GM19099 (cell line): ENCODE measurements around the gene ACAT1.

Experiments
- POLR2A ChIP-seq: IDR thresholded peaks from 3 replicates; pipeline ENCODE4 v1.6.1; 2011; ENCODE audit warnings: low read depth; ENCODE audit not compliant: insufficient read length; ENCODE audit errors: extremely low read depth

The ACAT1 gene

DNA sequence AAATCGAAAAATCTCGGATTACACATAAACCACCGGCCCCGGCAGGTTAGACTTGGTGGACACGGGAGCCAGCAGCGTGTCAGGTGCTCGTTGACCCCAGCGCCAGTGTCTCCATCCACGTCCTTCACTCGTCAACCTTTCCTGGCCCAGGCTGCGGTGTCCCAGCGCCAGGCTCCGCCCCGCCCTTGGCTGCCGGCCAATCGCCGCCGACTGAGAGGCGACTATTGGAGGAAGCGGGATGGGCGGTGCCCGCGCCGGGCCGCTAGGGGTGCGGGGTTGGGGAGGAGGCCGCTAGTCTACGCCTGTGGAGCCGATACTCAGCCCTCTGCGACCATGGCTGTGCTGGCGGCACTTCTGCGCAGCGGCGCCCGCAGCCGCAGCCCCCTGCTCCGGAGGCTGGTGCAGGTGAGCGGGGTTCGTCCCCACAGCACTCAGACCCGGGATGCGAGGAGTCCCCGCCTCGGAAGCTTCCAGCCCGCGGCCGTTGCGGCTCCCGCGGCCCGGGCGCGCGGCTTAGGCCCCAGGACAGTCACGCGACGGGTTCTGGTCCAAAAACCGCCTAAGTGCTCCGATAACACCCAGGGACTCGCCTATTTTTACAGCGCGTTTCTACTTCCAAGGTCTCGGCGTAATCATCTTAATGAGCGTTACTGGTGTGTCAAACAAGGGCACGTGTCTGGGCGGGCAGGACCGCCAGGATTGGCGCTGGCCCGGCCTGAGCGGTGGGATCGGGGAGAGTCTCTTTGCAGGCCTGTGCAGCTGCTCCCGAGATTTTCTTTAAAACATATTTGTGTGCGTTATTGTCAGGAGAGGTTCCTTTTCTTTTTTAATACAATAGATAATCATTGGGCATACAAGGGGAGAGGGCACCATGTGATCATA, at the start of gene ACAT1:
ACAT1 (plus strand) TSS at position 294 of the 882 bp plus-strand sequence; CDS start at position 334, 40 bp downstream.
- peak; percentile 92 for TF ChIP-seq POLR2A

DNA sequence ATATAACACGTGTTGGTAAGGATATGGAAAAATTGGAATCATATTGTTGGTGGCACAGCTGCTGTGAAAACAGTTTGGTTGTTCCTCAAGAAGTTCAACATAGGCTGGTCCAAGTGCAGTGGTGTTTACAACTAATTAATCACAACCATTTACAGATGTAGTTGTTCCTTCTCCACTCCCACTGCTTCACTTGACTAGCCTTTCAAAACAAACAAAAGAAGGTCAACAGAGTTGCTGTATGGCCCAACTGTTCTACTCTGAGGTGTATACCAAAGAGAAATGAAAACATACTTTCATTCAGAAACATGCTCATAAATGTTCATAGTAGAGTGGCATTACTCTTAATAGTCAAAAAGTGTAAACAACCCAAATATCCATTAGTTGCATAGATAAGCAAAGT, 36.6 kb upstream of the ACAT1 start:
- TF ChIP-seq POLR2A: no peak

DNA sequence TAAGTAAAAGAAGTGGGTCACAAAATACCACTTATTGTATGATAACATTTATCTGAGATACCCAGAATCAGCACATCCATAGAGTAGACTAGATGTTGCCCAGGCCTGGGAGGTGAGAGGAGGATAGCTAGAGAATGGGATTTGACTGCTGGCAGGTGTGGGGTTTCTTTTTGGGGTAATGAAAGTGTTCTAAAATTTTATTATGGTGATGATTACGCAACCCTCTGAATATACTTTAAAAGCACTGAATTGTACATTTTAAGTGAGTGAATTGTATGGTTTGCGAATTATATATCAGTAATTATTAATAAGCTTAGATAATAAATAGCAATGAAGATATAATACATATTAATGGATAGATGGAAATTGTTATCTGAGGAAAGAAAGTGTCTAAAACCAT, 35.7 kb upstream of the ACAT1 start:
- no peak for TF ChIP-seq POLR2A

DNA sequence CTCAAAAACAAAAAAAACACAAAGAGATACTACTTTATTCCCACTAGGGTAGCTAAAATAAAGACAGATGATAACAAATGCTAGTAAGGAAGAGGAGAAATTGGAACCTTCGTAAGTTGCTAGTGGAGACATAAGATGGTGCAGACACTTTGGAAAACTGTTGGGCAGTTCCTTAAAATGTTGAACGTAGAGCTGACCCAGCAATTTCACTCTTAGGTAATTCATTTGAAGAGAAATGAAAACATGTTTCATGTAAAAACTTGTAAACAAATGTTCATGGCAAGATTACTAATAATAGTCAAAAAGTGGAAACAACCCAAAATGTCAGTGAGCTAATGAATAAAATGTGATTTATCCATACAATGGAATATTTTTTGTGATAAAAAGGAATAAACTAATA, 29.2 kb upstream of the ACAT1 start:
- no peak for TF ChIP-seq POLR2A

DNA sequence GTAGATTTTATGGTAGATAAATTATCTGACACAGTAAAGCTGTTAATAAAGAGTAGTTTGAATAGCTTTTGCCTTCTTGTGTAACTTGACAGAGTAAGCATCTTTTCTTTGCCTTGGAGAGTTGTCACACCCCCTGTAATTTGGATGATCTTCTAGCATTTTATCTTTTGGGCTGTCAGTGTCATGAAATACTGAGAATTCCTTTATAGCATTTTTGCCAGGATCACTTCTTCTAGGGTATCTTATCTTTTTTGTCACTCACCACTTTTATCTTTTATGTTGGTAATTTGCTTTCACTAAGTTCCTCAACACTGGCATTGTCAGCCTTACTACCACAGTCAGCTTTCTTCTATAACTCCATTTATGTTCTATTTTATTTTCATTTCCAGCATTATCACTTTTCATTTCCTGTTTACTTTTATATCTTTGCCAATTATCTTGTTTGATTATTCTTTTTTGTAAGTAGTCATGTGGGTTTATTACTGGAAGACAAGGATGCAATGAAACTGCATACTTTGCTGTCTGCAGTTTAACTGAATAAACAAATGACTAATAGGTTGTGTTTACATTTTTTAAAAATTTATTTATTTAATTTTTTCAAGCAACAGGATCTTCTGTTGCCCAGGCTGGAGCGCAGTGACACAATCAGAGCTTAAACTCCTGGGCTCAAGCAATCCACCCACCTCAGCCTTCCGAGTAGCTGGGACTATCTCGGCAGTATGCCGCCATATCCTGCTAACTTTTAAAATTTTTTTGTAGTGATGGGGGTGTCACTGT, 28.1 kb upstream of the ACAT1 start:
- TF ChIP-seq POLR2A: no peak

DNA sequence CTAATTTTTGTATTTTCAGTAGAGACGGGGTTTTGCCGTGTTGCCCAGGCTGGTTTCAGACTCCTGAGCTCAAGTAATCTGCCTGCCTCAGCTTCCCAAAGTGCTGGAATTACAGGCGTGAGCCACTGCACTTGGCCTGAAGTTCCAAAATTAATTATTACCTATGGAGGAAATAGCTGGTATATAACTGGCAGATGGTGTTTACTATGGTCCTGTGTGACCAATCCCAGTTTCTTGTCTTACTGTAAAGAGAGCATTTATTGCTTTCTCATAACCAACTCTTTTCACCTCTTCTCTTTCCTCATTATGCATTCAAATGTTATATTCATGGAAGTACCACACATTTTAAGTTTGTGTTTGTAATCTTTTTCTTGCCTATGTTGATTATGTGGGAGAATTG, 24.2 kb upstream of the ACAT1 start:
- TF ChIP-seq POLR2A: no peak

DNA sequence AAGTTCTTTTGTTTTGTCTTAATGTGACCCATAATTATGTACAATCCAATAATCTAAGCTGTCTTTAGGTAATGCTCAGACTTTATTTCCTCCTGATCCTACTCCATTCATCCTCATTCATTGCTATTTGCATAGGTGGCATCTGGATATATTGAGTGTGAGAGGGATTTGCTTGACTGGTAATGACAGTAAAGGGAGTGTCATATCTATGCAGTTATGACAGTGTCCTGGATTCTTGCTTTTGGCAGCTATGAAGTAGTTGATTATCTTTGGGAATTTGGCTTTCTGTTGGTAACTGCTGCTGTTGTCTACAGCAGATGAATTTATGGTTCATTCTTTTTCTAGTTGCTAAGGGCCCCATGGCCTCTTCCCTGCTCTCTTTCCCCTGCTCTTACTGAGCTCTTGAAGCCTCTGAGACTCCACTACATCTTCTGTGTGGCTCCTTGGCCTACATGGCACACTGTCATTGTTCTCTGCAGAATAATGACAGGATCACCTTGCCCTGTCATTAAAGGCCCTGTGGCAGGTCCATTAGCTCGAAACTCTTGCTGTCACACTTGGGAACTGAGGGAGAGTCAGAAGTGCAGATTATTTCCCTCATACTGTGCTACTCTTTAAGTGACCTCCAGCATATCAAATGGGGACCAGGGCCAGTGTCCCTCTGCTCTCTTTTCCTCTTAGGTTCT, 20.1 kb upstream of the ACAT1 start:
- no peak for TF ChIP-seq POLR2A

DNA sequence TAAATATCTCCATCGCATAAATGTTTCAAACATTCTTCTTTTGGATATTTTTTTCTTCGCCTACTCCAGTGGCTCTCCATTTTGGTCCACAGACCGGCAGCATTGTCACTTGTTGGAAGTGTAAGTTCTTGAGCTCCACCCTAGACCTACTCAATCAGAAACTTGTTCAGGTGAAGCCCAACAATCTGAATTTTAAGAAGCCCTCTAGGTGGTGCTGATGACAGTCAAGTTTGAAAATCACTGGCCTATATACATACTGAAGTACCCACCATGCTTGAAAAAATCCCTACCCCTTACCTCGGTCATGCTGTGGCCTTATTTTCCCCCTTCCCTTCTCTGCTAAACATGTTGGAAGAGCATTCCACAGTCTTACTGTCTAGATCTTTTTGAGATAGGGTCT, 10.2 kb upstream of the ACAT1 start:
- no peak for TF ChIP-seq POLR2A

DNA sequence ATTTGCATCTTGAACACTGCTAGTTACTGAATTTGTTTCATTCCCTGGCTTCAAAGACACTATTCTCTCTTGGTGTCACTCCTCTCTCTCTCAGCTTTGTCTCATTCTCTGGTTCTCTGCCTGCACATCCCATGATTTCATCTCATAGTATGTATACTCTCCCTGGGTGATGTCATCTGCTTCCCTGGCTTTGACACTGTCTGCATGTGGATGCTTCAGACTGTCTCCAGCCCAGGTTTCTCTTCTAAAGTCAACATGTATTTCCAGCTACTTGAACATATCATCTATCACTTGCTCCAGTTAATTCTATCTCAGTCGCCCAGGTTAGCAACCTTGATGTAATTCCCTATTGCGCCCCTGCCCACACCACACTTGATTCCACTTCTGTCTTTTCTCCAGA, 9.3 kb upstream of the ACAT1 start:
- no peak for TF ChIP-seq POLR2A

DNA sequence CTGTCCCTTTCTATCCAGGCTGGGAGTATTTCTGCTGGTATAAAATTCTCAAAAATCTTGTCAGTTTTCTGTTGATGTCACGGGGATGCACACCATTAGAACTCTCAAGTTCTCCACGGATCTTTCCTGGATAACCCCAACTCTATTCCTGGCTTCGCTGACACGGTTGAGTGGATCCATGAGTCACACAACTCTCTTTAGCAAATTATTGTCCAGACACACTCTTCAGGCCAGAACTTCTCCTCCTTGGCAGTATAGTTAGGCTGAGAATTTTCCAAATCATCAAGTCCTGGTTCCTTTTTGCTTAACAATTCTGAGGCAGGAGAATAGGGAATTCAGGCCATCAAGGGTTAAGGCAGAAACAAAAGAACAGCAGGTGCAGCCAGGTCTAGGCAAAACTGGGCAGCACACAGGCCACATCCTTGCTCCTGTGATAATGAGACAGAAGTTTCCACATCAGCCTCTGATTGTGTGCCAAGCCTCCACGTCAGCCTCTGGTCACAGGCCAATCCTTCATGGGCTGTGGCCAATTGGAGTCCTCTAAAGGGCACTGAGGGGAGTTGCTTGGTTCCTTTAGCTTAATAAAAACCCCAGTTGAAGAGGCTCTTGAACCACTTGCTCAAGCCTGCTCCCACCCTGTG, 5.7 kb upstream of the ACAT1 start:
- TF ChIP-seq POLR2A: no peak

DNA sequence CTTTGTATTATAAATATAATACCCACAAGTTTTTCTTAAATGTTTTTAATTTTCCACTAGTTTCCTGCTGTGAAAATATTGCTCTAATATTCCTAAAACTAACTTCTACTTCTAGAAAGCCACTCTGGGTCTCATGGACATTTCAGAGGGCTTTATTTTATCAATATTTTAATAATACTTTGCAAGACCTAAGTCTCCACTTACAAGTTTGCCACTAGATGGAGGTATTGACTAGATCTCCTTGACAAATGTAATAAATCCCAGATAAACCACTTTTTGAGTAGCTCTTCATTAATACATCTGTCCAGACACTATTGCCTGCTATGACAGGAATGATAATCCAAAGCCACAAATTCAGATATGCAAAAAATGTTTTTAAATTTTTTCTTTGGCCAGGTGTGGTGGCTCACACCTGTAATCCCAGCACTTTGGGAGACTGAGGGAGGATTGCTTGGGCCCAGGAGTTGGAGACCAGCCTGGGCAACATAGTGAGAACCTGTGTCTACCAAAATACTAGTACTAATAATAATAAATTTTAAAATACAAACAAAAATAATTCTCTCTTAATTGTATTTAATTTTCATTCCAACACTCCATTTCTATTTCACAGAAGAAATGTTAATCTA, 3.5 kb upstream of the ACAT1 start:
- TF ChIP-seq POLR2A: no peak

DNA sequence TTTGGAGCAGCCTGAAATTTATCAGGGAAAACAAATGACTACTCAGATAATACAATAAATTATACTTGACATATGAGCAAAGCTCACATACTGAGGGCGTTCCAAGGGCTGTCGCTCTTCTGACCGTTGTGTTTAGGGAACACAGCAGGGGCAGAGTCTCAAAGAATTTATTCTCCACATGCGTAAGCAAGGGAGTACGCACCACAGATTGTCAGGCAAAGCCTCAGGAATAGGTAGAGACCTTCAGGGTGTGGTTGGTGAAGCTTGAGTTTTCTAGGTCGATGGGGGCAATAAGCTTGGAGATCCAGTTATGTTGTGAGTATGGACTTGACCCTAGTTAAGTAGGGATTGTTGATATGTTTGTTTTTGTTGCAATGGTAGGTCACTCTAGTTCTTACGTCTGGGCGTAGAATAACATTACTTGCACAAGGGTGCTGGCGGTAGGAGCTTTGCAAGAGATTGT, 830 bp downstream of the ACAT1 start:
- no peak for TF ChIP-seq POLR2A

DNA sequence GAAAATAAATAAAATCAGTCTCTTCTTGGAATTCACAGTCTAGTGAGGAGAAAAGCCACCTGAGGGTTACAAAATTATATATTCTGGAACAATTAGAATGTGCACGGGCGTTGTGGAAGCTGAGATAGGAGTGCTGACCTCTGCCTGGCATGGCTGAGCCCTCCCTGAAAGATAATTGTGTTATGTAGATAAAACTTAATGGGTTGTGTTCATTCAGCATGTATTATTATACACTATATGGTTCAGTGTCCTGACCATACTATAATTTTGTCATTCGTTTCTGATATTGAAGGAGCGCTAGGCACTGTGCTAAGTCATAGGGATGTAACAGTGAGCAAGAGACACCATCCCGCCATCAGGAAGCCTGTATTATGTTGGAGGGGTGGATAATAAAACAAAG, 3.7 kb downstream of the ACAT1 start:
- no peak for TF ChIP-seq POLR2A

DNA sequence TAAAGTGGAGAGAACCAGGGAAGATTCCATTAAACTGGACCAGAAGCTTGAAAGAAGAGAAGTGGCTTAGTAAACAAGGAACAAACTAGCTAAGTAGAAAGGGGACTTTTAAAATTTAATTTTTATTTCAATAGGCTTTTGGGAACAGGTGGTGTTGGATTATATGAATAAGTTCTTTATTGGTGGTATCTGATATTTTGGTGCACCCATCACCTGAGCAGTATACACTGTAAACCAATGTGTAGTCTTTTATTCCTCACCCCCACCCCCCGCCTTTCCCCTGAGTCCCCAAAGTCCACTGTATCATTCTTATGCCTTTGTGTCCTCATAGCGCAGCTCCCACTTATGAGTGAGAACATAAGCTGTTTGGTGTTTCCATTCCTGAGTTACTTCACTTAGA, 7.4 kb downstream of the ACAT1 start:
- TF ChIP-seq POLR2A: no peak
